ENCODE data around the gene BACE1-AS. TPM values are rescaled to one million over a fixed set of nuclear protein-coding genes. Genes with fewer than 3 reads are reported as not detected.

BACE1-AS gene
- total and polyA plus RNA-seq, 4 donors, result 1.9 to 9.5 (median 5.9) TPM

DNA sequence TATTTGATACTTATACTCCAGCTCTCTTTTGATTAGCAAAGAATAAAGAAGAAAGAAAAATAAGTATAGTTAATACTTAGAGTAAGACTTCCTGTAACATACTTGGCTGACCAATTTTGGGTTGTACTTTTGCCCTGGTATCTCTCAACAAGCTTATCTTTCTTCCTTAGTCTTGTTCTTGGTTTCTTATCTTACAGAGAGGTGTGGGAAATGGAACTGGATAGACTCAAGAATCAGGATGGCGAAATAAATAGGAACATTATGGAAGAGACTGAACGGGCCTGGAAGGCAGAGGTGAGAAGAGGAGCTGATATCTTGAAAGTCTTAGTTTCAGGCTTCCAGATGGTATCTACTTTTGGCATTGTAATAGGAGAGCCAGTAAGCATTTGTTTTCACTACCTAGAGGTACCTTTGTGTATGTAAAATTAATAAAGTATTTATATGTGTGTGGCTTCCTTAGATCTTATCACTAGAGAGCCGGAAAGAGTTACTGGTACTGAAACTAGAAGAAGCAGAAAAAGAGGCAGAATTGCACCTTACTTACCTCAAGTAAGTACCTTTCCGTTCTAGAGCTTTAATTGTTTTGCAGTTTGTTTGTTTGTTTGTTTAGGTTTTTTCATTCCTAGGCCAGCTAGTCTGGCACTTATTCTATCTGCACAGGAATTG, 11.3 kb upstream of the BACE1-AS start:
- Histone ChIP-seq H3K9ac (ENCODE audit: insufficient read depth in 1 of 2, low read length in 2 of 2) (no peak overlapping the region), H3K27me3 (ENCODE audit: control insufficient read depth in 3 of 3, insufficient read depth in 3 of 3, low read length in 2 of 3) (no peaks in the 10 kb centered on the region), H3K9me3 (ENCODE audit: control insufficient read depth in 4 of 4, insufficient read depth in 3 of 4, low read length in 3 of 4) (no peaks in the 10 kb centered on the region), H3K36me3 (ENCODE audit: control insufficient read depth in 4 of 4, insufficient read depth in 4 of 4, low read length in 4 of 4) (peaks cover 18 to 32% (median 23%) of the 10 kb centered on the region in 4 donors), H3K4me3 (no peak overlapping the region), H3K27ac (ENCODE audit: low read depth in 1 of 2, low read length in 1 of 2) (no peak overlapping the region), H3K4me1 (ENCODE audit: control insufficient read depth in 5 of 5, insufficient read depth in 5 of 5, low read length in 5 of 5) (peaks cover 0 to 2% (median 0%) of the 10 kb centered on the region in 5 donors)
- TF ChIP-seq, protein P1, sequence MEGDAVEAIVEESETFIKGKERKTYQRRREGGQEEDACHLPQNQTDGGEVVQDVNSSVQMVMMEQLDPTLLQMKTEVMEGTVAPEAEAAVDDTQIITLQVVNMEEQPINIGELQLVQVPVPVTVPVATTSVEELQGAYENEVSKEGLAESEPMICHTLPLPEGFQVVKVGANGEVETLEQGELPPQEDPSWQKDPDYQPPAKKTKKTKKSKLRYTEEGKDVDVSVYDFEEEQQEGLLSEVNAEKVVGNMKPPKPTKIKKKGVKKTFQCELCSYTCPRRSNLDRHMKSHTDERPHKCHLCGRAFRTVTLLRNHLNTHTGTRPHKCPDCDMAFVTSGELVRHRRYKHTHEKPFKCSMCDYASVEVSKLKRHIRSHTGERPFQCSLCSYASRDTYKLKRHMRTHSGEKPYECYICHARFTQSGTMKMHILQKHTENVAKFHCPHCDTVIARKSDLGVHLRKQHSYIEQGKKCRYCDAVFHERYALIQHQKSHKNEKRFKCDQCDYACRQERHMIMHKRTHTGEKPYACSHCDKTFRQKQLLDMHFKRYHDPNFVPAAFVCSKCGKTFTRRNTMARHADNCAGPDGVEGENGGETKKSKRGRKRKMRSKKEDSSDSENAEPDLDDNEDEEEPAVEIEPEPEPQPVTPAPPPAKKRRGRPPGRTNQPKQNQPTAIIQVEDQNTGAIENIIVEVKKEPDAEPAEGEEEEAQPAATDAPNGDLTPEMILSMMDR (IDR thresholded peaks at IDR 0.05; ENCODE audit: control extremely low read depth, extremely low read depth), result no peak
- DNase-seq (no peak), ATAC-seq (ENCODE audit: insufficient read depth, low FRiP score) (no peak)
- 66 to 74% methylated on average over 4 of the region's 4 CpGs for WGBS, 2 donors

DNA sequence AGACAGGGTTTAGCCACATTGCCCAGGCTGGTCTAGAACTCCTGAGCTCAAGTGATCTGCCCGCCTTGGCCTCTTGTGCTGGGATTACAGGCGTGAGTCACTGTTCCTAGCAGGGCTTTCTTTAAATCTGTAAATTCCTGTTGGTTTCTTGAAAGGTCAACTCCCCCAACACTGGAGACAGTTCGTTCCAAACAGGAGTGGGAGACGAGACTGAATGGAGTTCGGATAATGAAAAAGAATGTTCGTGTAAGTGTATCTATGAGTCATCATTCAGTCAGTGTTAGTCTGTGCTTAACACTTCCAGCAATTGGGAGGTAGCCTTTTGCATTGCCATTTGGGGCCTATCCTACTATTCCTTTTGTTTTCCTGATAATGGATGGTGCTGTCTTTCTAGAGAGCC, 10.0 kb upstream of the BACE1-AS start:
- Histone ChIP-seq H3K4me3 (no peak overlapping the region), H3K9ac (ENCODE audit: insufficient read depth in 1 of 2, low read length in 2 of 2) (no peak overlapping the region), H3K4me1 (ENCODE audit: control insufficient read depth in 5 of 5, insufficient read depth in 5 of 5, low read length in 5 of 5) (peaks cover 0 to 2% (median 0%) of the 10 kb centered on the region in 5 donors), H3K27ac (ENCODE audit: low read depth in 1 of 2, low read length in 1 of 2) (no peak overlapping the region), H3K9me3 (ENCODE audit: control insufficient read depth in 4 of 4, insufficient read depth in 3 of 4, low read length in 3 of 4) (no peaks in the 10 kb centered on the region), H3K36me3 (ENCODE audit: control insufficient read depth in 4 of 4, insufficient read depth in 4 of 4, low read length in 4 of 4) (peaks cover 21 to 35% (median 30%) of the 10 kb centered on the region in 4 donors), H3K27me3 (ENCODE audit: control insufficient read depth in 3 of 3, insufficient read depth in 3 of 3, low read length in 2 of 3) (no peaks in the 10 kb centered on the region)
- no peak for DNase-seq
- TF ChIP-seq, protein P1 (IDR thresholded peaks at IDR 0.05; ENCODE audit: control extremely low read depth, extremely low read depth), result no peak
- 82 to 92% methylated on average over 6 of the region's 6 CpGs for whole genome bisulfite sequencing, 2 donors
- peak; percentile 67 for ATAC-seq (ENCODE audit: insufficient read depth, low FRiP score)

DNA sequence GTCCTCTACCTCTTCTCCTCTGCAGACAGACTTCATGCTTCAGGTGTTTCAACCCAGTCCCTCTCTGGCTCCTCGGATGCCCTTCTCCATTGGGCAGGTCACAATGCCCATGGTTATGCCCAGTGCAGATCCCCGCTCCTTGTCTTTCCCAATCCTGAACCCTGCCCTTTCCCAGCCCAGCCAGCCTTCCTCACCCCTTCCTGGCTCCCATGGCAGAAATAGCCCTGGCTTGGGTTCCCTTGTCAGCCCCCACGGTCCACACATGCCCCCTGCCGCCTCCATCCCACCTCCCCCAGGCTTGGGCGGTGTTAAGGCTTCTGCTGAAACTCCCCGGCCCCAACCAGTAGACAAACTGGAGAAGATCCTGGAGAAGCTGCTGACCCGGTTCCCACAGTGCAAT, 9.3 kb upstream of the BACE1-AS start:
- ATAC-seq (ENCODE audit: insufficient read depth, low FRiP score), result no peak
- Histone ChIP-seq H3K9ac (ENCODE audit: insufficient read depth in 1 of 2, low read length in 2 of 2) (no peak overlapping the region), H3K27me3 (ENCODE audit: control insufficient read depth in 3 of 3, insufficient read depth in 3 of 3, low read length in 2 of 3) (no peaks in the 10 kb centered on the region), H3K36me3 (ENCODE audit: control insufficient read depth in 4 of 4, insufficient read depth in 4 of 4, low read length in 4 of 4) (peaks cover 21 to 36% (median 33%) of the 10 kb centered on the region in 4 donors), H3K27ac (ENCODE audit: low read depth in 1 of 2, low read length in 1 of 2) (peak overlapping the region in 1 of 2 donors; percentile 45), H3K4me1 (ENCODE audit: control insufficient read depth in 5 of 5, insufficient read depth in 5 of 5, low read length in 5 of 5) (peaks cover 0 to 2% (median 0%) of the 10 kb centered on the region in 5 donors), H3K4me3 (no peak overlapping the region), H3K9me3 (ENCODE audit: control insufficient read depth in 4 of 4, insufficient read depth in 3 of 4, low read length in 3 of 4) (no peaks in the 10 kb centered on the region)
- TF ChIP-seq, protein P1 (IDR thresholded peaks at IDR 0.05; ENCODE audit: control extremely low read depth, extremely low read depth), result no peak
- no peak for DNase-seq
- WGBS, 2 donors, result 99% methylated on average over 7 of the region's 7 CpGs
